ENCODE measurements around the gene CD74.

- TF ChIP-seq CTCF (IDR thresholded peaks at IDR 0.05) (no peak), POLR2A (IDR thresholded peaks at IDR 0.05) (no peak)
Measured at GRCh38 chr5:150397146-150397781, 15.4 kb downstream of the CD74 start.

Data from breast epithelium (tissue), 3 donors.